T follicular helper cell (primary cell): ENCODE data around the gene KRT76.
"Not testable (repeated sequence)": the region's sequence is repeated elsewhere in the genome, so short reads cannot be mapped to it uniquely, and the experiment has no call there.

Experiments used
- DNase-seq: peaks from one replicate; pipeline ENCODE4 v3.0.0-alpha.2; 2020; ENCODE audit warnings: low read depth

The KRT76 gene

DNA sequence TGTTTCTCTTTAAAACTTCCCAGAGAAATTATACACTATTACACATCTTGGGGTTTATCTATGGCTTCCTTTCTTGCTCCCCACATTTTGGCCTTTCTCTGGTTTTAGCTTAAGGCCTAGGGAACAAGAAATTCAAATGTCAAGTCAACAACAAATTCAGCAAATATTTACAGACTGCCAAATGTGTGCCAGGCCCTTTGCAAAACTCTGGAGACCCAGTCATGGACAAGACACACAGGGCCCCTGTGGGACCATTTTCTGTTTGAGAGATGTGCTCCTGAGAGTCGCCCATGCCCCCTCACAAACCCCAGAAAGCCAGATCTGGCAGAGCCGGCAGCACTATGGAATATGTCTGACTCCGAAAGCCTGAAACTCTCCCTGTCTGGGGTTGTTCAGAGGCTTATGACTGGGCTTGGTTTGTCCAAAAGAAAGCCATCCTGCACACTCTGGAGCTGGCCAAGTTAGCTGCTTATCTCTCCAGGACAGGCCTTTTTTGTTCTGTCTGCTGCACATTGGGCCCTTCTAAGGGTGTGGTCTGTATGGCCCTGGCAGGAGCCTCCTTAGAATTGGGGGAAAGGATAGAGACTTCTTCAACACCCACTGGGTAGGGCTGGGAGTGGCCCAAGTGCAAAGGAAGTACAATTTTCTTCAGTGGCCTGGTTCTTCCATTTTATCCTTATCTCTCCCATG, 19.8 kb upstream of the KRT76 start:
- no peak for DNase-seq

DNA sequence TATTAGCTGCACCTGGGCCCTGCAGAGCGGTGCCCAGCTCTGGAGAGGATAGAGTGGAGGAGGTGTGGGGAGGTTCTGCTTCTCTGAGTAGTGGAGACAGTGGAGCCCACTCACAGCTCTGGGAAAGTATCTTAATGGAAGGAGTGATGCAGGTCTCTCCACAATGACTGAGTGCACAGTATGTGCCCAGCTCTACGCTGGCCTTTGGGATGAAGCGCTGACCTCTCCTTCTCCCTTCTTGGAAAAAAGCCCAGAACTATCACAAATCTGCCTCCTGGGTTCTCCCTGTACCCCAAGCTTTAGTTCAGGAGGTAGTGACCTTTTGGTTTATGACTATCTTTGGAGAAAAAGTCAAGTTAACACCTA, 19.3 kb upstream of the KRT76 start:
- DNase-seq: no peak

DNA sequence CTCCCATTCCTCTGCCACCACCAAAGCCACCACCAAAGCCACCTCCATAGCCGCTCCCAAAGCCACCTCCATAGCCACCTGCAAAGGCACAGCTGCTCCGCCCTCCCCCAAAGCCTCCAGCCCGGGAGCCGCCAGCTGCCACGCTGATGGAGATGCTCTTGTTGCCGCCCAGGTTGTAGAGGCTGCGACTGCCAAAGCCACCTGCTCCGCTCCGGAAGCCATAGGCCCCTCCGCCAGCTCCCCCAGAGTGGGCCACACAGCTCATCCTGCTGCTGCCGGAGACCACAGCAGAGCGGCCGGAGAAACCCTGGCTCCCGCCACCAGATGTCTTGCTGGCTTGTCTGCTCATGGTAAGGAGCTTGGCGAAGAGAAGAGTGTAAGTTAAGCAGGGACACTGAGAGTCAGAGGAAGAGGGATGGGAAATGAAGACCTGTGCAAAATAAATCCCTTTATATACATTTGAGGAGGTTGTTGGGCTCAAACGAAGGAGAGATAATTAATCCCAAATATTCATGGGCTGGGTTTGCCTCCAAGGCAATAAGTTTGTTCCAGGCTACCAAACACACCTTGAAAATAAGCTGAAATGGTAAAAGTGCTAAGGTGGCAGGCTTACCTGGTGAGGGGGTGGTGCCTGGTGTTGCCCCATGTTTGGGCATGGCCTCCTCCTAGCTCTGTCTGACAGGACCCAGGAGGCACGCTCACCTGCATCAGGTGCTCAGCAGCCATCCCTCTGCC, 18.7 kb upstream of the KRT76 start, which contains the start of gene KRT3:
Gene KRT3, minus strand, starts transcription at position 424 of the 735 bp plus-strand sequence. Its CDS starts 75 bp downstream, at position 349.
- DNase-seq: no peak

DNA sequence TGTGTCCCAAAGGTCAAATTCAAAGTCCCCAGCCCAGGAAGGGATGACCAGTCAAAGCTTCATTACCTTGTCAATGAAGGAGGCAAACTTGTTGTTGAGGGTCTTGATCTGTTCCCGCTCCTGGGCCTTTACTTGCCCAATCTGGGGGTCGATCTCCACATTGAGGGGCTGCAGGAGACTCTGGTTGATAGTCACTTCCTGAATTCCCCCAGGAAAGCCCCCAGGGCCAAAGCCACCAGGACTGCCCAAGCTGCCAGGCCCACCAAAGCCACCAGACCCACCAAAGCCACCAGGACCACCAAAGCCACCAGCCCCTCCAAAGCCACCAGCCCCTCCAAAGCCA, 18.2 kb upstream of the KRT76 start:
- DNase-seq: not testable (repeated sequence)

DNA sequence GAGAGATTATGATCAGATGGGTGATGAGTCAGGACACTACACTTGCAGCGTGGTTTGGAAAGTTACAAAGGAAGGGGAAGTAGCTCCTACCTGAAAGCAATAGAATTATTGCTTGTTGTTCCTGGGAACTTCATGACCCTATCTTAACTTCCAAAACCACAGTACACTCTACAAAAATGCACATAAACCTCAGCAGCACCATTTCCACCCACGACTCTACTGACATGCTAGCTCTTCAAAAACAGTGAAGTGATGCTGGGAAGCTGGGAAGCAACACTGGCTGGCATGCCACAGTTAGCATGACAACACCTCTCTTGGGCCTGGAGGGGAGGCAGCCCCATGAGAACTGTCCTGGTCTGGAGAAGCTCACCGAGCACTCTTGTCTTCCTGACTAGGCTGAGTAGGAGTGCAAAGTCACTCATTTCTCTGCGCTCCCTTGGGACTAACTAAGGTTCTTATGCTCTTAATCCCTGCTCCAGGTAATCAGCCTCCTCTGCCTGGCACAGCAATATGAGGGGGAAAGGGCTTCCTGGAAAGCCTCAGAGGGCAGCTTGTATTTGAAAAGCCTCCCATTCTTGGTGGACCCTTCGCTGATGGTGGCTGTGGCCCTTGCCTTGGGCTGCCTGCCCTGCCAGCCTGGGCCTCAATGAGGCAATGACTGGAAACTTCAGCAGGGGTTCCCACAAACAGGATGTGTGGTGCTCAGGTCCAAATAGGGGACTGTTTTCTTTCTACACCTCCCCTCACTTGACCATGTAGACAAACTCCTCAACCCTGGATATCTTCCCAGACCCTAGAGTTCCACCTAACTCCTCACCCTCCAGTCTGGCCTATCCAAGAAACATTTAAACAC, 17.6 kb upstream of the KRT76 start:
- no peak for DNase-seq

DNA sequence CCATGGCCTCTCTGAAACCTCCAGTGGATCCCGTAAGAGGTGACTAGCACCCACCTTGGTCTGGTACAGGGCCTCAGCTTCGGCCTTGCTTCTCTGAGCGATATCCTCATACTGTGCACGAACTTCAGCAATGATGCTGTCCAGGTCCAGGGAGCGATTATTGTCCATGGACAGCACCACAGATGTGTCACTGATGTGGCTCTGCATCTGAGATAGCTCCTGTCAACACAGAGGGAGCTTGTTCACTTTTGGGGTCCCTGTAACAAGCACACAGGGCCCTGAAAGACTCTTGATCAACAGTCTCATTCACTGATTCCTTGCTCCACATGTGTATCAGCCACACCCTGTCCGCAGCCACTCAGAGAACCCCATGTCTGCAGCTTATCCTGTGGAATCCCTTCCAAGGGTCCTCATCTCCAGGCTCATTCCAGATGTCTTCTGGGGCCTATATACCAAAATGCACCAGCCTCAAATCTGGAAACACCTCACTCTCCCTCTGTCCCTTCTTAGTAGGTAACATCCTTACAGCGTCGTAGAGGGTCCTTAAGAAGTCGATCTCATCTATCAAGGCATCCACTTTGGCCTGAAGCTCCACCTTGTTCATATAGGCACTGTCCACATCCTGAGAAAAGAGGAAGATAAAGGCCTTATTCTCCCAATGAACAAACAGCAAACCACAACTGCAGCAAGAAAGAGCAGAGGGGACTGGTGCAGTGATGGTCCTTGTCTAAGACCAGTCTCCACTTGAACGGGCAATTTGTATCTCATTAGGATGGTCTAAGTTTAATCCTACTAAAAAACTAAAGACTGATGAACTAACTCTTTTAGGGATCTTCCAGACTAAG, 15.3 kb upstream of the KRT76 start:
- DNase-seq: no peak

DNA sequence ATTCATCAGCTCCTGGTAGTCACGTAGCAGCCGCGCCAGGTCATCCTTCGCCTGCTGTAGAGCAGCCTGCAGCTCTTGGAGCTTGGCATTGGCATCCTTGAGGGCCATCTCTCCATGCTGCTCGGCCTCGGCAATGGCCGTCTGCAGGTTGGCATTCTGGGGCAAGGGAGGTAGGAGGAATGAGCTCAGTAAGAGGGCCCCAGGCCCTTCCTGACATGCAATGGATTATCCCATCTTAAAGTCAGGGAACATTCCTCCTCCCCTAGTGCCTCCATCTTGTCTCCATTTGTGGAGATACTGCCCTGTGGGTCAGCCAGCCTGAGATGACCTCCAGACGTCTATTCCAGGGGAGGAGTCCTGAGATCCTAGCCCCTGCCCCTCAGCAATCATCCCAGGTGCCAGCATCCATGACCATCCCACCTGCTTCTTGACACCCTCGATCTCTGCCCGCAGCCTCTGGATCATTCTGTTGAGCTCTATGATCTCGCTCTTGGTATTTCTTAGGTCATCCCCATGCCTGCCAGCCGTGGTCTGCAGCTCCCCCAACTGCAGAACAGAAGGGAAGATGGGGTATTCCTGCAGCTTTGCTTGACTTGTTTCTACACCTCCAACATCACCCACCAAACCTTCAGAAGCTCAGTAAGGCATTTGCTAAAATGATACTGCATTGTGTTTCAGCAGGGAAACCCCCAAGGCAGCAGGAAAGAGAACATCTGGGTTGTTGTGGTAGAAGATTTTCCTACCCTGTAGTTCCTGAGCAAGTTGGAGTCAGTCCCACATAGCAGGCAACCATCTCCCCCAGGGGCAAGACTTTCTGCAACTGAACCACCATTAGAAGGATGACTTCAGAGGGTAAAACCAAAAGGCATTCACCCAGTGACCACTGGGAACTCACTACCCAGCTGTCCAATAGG, 14.4 kb upstream of the KRT76 start:
- no peak for DNase-seq

DNA sequence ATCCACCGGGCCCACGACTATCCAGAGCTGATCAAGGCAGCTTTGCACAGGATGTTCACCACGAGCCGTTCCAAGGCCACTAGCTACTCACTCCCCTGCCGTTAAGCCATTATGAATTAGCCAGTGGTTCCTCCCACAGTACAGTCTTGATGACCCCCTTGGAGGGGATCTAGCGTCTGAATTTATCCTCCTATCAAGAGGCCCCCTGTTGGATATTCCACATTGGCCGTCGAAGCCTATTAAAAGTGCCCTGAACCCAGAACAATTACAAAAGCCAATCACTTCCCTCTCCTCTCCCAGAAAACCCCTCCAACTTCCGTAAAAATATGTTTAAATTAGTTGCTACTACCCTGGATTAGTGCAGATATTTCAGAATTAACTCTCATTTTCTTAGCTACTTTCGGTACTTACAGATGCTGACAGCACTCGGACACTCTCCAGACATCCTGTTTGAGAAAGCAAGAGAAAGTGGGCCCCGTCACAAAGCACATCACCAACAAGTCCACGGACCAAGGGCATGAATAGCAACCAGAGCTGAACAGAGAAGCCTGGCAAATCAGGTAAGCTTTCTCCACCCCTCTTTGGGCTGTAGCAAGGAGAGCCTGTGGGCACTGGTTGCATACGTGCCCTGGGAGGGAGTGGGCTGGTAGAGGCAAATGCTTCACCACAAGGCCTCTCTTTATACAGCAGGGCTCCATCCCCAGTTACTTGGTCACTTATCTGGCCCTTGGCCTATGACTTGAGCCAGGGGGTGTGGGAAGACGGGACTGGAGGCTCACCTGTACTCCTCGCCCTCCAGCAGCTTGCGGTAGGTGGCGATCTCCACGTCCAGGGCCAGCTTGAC, 13.5 kb upstream of the KRT76 start:
- DNase-seq: no peak

DNA sequence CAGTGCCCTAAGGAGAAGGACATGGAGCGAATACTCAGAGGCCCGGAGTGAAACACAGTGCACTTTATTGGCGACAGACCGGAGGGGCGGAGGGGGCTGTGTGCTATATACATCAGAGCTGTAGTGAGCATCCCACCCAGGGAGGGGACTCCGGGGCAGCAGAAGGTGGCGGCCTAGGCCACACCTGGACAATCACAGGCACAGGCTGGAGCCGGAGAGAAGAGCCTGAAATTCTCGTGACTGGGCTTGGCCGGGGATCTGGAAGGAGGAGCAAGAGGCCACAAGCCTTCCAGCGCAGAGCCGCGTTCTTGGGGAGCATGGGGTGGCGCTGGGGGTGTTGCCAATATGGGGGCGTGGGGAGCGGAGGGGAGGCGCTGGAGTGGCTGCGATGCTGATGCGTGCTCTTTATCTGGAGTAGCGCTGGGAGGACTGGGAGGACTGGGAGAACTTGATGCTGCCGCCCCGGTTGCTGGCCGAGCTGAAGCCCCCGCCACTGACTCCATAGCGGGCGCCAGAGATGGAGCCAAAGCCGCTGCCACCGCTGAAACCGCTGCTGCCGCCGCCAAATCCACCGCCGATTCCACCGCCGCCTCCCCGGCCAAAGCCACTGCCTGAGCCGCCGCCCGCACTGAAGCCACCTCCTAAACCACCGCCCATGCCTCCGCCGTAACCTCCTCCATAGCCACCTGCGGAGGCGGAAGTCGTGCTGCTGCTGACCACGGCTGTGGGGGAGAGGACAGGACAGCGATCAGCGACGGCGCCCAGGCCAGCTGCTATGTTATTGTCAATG, 12.7 kb upstream of the KRT76 start:
- DNase-seq: no peak

DNA sequence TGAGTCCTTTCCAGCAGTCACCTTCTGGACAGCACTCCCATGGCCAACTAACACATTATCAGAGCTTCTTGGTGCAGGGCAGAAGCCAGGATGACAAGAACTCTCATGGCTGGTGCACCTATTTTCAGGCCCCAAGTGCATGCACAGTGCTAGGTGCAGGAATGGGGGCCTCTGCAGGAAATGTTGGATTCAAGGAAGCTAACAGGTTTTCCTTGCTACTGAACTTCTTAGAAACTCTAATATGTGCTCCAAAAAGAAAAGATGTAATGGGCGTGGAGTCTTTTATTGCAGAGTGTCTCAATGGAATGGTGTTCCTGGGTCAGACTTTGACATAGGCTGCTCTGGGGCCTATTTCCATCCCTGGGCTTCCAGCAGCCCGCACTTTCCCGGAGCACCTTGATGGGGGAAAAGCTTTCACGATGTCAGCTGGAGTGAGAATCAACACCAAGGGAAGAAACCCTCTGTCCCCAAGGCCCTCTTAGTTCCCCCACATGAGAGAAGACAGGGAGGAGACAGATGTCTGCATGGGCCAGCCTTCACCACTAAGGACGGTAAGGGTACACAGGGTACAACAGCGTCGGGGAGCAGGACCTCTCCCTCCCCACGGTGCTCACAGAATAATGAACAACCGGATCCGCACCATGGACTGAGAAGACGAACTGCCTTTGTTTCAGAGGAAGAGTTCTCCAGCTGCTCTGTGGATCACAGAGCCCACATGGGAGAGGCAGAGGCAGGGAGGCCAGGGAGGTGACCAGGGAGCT, 11.9 kb upstream of the KRT76 start:
- no peak for DNase-seq

DNA sequence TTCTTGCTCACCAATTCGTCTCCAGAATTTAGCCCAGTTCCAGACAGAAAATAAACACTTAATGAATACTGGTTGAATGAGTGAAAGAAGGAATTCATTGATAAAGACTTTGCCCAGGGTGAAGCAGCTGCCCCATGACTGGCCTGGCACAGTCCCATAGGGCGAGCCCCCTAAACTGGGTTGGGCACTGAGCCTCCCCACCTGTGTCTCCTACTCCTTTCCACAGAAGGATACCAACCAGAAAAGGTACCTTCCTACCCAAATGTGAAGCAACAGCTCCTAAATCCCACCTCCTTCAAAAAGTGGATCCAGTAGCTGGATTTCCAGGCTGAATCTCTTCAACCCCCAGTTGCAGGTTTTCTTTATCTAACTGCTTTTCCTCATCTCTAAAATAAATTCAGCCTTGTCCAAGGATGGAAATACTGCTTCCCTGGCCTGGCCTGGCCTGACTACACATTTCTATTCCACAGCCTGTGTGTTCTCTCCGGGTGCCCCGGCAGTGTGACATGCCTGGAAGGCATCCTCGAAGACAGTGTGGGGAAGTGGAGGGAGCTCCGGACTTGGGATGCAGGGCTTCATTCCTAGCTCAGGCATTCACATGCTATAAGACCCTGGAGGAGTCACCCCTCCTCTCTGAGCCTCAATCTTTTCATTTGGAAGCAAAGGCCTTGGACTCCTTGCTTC, 11.2 kb upstream of the KRT76 start:
- no peak for DNase-seq

DNA sequence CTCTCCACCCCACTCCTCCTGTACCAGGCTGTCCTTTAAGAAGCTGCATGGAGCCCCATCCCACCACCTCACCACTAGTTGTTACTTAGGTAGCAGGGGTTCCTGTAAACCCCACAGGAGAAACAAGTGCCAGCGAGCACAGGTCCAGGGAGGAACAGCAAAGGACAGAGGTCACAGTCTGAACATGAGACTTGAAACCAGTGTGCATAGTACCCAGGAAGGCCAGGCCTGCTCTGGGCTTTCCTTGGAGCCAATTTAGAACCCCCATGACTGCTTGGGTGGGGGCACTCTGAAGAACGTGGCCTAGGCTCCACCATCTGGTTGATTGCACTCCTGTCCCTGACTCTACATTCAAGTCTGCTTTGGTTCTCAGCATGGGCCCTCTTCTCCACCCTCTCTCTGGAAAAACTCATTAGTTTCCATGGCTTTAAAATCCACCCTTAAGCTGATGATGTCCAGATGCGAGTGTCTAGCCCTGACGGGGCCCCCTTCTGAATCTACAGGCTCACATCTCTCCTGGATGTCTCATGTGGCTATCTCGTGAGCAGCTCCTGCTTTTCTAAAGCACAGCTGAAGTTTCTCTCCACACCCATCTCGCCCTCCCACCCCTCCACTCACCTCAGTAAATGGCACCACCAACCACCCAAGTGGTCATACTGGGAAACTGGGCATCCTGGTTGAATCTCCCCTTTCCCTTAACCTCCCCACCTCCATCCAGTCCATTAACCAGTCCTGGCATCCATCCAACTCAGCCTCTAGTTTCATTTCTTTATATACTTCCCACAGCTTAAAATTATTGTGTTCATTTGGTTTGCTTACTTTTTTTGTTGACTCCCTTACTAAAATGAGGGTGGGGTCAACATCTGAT, 10.4 kb upstream of the KRT76 start:
- DNase-seq: no peak

DNA sequence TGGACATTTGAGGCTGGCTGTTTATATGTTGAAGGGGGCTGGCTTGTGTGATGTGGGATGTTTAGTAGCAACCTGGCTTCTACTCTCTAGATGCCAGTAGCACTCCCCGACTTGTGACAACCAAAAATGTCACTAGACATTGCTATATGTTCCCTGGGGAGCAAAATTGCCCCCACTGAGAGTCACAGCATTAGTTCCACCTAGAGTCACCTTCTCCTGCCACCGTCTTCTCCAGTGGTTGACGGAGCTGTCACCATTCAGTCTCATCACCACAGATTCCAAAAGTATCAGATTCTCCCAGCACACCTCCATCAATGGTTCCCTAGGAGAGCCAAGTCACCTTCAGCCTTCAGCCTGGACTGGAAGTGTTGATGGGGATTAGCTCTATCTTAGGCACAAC, 7.8 kb upstream of the KRT76 start:
- no peak for DNase-seq

DNA sequence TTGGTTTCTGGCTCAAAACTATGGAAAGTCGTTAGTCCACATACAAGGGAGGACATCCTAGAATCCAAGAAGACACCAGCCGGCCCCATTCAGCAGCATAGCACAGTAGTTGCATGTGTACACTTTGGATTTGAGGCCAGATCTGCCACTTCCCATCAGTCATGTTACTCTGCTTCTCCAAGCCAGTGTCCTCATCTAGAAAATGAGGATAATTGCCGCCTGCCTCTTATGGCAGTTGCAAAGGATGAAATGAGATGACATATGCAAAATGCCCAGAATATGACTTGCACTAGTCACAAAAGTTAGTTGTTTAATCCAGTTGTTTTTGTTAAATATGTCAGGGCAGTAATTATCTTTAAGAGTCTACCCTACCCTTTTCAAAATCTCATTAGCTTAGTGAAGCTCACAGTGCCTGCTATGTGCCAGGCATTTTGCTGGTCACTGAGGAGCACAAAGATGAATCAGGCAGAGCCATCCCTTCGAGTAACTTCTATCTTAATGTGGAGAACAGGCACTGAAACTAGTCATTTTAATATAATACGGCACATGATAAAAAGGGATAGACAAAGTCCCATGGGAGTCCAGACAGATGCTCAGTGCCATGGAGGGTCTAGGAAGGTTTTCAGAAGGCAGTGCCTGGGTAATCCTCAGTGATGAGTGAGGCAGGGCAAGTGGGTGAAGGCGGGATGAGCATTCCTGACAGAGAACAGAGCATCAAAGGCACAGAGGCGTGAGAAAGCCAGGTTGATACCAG, 6.6 kb upstream of the KRT76 start:
- DNase-seq: no peak

DNA sequence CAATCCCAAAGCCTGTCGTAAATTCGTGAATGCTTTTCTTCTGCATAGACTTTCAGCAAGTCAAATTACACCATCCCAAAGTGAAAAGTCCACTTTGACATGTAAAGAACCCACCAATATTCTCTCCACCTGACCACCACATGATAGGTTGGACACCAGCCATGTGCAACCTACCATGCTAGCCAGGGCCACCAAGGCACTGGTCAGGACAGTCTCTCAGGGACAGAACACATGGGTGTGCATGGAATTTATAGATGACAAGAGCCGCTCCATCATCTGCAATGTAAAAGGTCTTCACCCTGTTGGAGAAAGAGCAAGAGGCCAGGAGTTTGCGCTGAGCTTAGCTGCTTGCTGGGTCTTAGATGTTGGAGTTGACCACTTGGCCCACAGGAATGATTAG, 5.4 kb upstream of the KRT76 start:
- no peak for DNase-seq
